RCC 7860 (cell line): ENCODE measurements around the gene RAB11B.
"Not testable (repeated sequence)": the region's sequence is repeated elsewhere in the genome, so short reads cannot be mapped to it uniquely, and the experiment has no call there.

Experiments
- DNase-seq: peaks from one replicate; pipeline ENCODE4 v3.0.0-alpha.2; 2015; ENCODE audit warnings: low spot score
- FAIRE-seq: peaks from 2 replicates; lab custom pipeline; 2012; peaks lifted over from hg19 to GRCh38; lab: Jason Lieb, UNC

The RAB11B gene

GRCh38 chr19:8370176-8371010, 19.8 kb upstream of the RAB11B start:
- FAIRE-seq: no peak

GRCh38 chr19:8371011-8371804, 19.0 kb upstream of the RAB11B start:
- DNase-seq: no peak
- FAIRE-seq: no peak

More at GRCh38 chr19:8370176-8371010, 19.8 kb upstream of the RAB11B start:
- no peak for DNase-seq

GRCh38 chr19:8373867-8374813, 16.0 kb upstream of the RAB11B start:
- no peak for FAIRE-seq

GRCh38 chr19:8375766-8376165, 14.4 kb upstream of the RAB11B start:
- not testable (repeated sequence) for DNase-seq, FAIRE-seq

More at GRCh38 chr19:8373867-8374813, 16.0 kb upstream of the RAB11B start:
- no peak for DNase-seq

- not testable (repeated sequence) for DNase-seq, FAIRE-seq
Measured at GRCh38 chr19:8376373-8376974, 13.7 kb upstream of the RAB11B start.

- FAIRE-seq (no peak), DNase-seq (no peak)
Measured at GRCh38 chr19:8377598-8377997, 12.6 kb upstream of the RAB11B start.

- not testable (repeated sequence) for FAIRE-seq
Measured at GRCh38 chr19:8379156-8379891, 10.8 kb upstream of the RAB11B start.

GRCh38 chr19:8384569-8384968, 5.6 kb upstream of the RAB11B start:
- DNase-seq, FAIRE-seq: not testable (repeated sequence)

More at GRCh38 chr19:8379156-8379891, 10.8 kb upstream of the RAB11B start:
- DNase-seq: not testable (repeated sequence)

- not testable (repeated sequence) for FAIRE-seq, DNase-seq
Measured at GRCh38 chr19:8385103-8385502, 5.1 kb upstream of the RAB11B start.

- DNase-seq, FAIRE-seq: not testable (repeated sequence)
Measured at GRCh38 chr19:8385566-8385965, 4.6 kb upstream of the RAB11B start.

- not testable (repeated sequence) for FAIRE-seq
Measured at GRCh38 chr19:8386419-8386818, 3.7 kb upstream of the RAB11B start.

GRCh38 chr19:8386990-8387389, 3.2 kb upstream of the RAB11B start:
- FAIRE-seq (no peak), DNase-seq (no peak)

More at GRCh38 chr19:8386419-8386818, 3.7 kb upstream of the RAB11B start:
- not testable (repeated sequence) for DNase-seq

- FAIRE-seq: no peak
- DNase-seq: no peak
Measured at GRCh38 chr19:8387688-8388611, 2.2 kb upstream of the RAB11B start.

- FAIRE-seq (no peak), DNase-seq (no peak)
Measured at GRCh38 chr19:8388612-8388958, 1.6 kb upstream of the RAB11B start.

- no peak for FAIRE-seq
- DNase-seq: peak; percentile 73
Measured at GRCh38 chr19:8390617-8390981, 439 bp downstream of the RAB11B start.

GRCh38 chr19:8391198-8392016, 1.2 kb downstream of the RAB11B start:
- FAIRE-seq (no peak), DNase-seq (no peak)

- FAIRE-seq (no peak), DNase-seq (no peak)
Measured at GRCh38 chr19:8392017-8392591, 1.9 kb downstream of the RAB11B start.
